NCI-H2029 treated with DMSO at 0.1 percent for 48 hours (cell line): ENCODE measurements around the gene MLXIP.
"Not testable (repeated sequence)": the region's sequence is repeated elsewhere in the genome, so short reads cannot be mapped to it uniquely, and the experiment has no call there.

ENCODE experiments used
- DNase-seq: peaks from one replicate; lab custom pipeline; 2025; lab: John Stamatoyannopoulos, UW

Gene MLXIP

GRCh38 chr12:122054842-122055520 is 23.6 kb upstream of the MLXIP start:
- no peak for DNase-seq

- not testable (repeated sequence) for DNase-seq
These were observed 22.1 kb upstream of the MLXIP start for GRCh38 chr12:122056406-122056805.

- no peak for DNase-seq
These were observed 21.4 kb upstream of the MLXIP start for GRCh38 chr12:122057007-122057735.

DNA sequence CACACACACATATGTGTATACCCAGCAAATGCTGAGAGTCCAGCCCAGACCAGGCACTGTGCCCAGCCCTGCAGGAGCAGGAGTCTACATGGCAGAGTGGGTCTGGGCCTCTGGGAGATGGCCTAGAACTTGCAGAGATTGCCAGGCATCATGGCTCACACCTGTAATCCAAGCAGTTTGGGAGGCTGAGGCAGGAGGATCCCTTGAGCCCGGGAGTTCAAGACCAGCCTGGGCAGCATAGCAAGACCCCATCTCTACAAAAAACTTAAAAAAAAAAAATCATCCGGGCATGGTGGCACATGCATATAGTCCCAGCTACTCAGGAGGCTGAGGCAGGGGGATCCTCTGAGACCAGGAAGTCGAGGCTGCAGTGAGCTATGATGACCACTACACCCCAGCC is 20.8 kb upstream of the MLXIP start:
- DNase-seq: no peak

DNA sequence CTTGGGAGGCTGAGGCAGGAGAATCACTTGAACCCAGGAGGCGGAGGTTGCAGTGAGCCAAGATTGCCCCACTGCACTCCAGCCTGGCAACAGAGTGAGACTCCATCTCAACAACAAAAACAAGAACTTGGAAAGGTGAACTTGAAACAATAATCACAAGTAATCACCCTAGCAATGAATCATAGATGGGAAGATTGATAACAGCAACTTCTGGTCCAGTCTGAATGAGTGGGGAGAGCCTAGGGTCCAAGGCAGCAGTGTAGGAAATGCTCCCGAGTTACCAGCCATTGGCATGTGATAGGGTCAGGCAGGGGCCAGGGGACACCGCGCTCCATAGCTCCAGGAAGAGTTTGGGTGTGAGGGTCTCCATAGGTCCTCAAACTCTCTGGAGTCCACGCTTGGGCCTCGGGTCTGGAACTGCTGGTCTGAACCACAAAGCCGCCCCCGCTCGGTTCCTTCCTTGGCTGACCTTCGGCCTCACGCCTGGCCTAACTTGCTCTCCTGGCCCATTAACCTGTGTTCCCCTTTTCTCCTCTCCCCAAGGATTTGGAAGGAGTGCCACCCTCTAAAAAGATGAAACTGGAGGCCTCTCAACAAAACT is 19.9 kb upstream of the MLXIP start:
- no peak for DNase-seq

DNA sequence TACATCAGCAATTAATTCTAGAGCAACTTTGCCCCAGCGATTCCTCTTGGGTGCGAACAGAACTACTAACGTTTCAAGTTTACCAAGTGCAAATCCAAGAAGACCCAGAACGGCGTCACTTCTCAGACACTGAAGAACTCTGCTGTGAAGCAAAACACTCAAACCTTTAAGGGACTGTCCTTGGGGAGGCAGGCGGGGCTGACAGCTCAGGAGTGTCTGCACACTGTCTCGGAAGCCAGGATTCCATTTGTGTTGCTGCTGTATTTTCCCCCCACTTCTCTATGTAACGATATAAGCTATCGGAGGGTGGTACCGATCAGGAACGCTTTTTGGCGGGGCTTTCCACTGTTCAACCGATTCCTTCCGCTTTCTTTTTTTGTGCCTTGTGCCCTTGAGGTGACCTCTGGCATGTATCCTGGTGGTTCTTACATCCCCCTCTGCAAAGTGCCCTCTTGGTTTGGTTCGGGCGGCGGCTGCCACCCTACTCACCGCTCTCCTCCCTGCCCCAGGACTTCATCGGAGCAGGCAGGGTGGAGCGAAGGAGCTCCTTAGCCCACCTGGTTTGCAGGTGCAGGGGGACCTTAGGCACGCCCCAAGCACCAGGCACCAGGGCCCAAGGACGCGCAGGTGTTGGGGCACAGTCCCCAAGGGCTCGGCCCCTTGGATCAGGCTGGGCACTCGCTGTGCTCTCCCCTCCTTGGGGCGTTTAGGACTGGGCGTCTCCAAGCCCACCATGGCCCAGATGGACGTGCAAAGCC is 19.2 kb upstream of the MLXIP start:
- DNase-seq: no peak

GRCh38 chr12:122060081-122060501 is 18.5 kb upstream of the MLXIP start:
- no peak for DNase-seq

GRCh38 chr12:122061253-122061652 is 17.3 kb upstream of the MLXIP start:
- no peak for DNase-seq

DNA sequence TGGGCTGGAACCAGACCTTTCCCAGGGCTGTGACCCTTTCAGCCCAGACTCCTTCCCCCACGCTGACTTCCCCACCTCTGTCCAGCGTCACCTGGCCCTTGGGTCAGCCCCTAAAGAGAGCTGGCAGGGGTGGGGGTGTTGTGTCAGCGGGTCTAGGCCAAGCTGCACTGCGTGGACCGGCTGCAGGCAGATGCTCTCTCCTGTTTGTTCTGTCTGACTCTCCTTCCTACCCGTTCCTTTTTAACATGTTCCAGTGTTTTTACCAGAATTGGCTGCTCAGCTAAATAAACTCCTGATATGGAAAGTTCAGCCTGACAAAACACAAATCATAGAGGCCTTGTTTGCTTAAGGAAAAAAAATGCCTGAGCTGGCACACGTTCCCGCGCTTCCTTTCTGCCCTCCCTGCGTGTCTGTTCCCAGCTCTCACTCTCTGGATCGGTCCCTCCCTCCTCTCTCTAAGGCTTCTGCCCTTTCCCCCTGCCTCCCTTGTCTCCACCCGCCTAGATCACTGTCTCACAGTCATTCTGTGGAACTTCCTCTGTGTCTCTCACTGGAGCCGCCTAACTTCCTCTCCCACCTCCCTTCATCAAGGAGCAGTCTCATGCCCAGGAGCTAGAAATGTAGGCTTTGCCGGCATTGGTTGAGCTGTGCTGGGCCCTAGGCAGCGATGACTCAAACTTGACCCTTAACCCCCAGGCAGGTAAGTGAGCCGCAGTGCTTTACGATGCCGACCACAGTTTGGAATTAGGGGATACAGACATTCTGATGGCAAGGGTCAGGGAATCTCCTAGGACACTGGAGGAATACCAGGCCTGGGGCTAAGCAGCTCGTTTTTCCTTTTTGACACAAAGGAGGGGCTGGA is 15.5 kb upstream of the MLXIP start:
- peak; percentile 66 for DNase-seq

DNA sequence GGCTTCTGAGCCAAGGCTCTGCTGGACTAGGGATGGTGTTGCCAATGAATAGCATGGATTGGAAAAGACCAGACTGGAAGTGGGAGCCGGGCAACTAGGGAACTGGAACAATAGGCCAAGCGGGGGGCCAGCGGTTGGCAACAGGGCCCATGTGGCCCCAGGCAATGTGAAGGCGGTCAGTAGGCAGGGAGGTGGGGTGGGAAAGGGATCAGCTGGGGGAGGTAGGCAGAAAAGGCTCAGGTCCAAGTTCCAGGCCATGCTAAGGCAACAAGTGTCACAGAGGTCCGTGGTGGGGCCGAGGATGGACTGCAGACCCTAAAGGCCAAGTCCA is 14.9 kb upstream of the MLXIP start:
- DNase-seq: no peak

GRCh38 chr12:122064025-122064777 is 14.4 kb upstream of the MLXIP start:
- peak; percentile 86 for DNase-seq

DNA sequence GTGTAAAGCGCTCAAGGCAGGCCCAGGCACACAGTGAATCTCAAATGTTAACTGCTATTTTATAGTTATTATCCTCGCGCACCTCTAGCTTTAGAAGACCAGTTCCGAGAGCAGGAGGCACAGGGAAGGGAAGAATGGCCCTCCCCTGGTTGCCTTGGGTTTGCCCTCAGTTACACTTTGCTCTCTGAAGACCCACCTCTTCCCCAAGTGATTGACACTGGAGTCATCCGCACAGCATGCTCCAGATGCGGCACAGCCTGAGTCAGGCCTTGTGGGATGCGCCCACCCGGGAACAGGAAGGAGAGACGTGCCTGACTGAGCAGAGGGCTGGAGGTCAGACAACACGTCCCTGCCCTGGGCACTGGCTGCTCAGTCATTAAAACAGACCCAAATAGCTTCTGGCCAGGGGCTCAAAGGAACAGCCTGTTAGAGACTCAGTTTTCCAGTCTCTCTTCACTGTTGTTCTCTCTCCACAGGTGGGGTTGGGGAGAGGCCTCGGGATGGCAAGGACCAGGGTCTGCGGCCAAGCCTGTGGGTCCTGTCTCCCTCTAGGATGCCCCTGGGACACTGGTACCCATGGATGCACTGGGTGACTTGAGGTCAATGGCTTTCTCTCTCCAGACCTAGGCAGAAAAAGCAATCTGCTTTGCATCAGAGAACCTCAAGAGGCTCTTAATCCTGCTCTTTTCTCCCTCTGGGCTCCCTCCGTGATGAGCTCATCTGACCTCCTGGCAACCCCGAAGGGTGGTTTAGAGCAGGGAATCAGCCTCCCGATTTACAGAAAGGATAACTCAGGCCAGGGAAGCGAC is 13.6 kb upstream of the MLXIP start:
- DNase-seq: peak; percentile 45

DNA sequence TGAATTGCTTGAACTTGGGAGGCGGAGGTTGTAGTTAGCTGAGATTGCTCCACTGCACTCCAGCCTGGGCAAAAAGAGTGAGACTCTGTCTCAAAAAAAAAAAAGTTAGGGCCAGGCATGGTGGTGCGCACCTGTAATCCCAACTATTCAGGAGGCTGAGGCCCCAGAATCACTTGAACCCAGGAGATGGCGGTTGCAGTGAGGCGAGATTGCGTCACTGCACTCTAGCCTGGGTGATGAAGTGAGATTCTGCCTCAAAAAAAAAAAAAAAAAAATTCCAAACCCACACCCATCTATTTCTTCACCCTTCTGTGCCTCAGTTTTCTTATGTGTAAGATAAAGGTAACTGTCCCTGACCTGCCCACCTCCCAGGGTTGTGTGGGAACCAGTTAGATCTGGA is 11.0 kb upstream of the MLXIP start:
- DNase-seq: no peak

GRCh38 chr12:122067966-122068365 is 10.6 kb upstream of the MLXIP start:
- no peak for DNase-seq

DNA sequence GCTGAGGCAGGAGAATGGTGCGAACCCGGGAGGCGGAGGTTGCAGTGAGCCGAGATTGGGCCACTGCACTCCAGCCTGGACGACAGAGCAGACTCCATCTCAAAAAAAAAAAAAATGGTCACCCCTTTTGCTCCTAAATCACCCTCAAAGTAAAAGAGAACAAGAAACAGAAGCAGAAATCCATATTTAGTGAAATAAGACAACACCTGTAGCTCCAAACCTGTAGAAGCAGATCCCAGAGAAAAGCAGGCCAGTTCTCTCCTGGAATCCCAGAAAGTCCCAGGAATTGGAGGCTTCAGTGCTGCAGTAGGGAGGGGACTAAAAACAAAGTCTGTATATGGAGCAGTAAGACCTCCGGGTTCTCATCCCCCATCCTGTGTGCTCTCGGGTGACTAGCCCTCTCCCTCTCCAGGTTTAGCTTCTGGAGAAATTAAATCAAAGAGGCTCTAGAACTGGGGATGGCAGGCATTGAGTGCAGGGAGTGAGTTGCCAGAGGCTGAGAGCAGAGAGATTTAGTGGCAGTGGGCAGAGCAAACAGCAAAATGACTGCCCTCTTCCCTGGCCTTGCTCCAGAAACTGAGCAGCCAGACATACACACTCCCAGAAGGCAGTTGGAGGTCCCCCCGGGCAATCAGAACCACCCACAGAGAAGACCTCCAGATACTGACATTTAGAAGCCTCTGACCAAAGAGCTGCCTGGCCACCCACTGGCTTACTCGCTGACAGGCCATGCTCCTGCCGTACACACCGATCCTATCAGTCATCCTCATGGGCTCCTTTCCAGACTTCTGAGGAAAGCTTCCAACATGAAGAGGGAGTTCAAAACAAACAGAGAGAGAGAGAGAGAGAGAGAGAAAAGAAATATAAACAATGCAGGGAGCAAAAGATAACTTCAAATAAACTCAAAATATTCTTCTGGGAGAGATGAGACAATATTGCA is 6.3 kb upstream of the MLXIP start:
- DNase-seq: peak; percentile 81

DNA sequence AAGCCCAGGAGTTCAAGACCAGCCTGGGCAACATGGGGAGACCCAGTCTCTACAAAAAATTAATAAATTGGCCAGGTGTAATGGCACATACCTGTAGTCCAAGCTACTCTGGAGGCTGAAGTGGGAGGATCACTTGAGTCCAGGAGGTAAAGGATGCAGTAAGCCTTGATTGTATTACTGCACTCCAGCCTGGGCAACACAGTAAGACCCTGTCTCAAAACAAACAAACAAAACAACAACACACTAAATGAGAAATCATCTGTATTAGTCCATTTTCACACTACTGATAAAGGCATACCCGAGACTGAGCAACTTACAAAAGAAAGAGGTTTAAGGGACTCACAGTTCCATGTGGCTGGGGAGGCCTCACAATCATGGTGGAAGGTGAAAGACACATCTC is 4.7 kb upstream of the MLXIP start:
- no peak for DNase-seq

DNA sequence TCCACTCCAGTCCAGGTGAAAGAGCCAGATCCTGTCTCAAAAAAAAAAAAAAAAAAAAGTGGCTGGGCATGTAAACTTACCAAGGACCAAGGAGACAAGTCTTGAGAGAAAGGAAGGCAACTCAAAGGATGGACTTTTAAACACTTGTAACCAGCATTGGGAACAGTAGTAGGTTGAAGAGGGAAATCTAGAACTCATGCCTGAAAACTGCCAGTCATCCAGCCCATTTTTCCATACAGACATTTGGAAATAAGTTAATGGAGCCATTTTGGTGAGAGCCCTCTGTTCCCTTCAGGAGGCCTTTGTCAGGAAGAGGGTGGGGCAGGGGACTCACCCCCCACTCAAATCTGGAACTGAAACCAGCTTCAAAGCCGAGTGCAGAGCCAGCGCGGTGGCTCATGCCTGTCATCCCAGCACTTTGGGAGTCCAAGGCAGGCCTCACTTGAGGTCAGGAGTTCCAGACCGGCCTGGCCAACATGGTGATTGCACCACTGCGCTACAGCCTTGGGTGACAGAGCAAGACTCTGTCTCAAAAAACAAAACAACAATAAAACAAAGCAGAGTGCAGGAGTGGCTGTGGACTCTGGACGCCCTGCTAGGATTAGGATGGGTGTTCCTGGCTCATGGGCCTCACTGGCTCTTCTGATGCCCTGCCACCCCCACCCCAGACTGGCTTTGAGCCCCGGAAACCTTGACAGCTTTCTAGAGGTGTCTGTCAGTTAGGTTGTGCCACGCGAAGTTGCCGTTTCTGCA is 1.6 kb upstream of the MLXIP start:
- DNase-seq: no peak

DNA sequence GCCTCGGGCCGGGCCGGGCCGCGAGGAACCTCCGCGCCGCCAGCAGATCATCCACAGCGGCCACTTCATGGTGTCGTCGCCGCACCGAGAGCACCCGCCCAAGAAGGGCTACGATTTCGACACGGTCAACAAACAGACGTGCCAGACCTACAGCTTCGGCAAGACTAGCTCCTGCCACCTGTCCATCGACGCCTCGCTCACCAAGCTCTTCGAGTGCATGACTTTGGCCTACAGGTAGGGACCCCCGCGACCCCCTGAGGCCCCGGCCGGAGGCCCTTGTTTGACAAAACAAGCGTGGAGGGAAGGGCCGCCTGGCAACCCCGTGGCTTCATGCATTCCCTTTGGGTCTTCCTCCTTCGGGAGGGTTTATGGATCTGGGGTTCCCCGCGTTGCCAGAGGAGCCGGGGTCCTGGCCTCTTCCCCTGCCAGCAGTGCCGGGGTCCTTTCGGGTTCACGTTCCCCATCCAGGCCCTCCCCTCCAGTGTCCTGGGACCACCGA is 526 bp downstream of the MLXIP start:
- DNase-seq: no peak
